CD4-positive, alpha-beta memory T cell (primary cell): Measurements from ENCODE around the gene LTBP2. TPM values are rescaled to one million over a fixed set of nuclear protein-coding genes. Genes with fewer than 3 reads are reported as not detected.

Experiments used
- CTCF ChIA-PET: fragments of 350-600 bp; sonication (Branson Sonifier 250); formaldehyde crosslinking; loops from one replicate; lab custom pipeline; 2021; ENCODE audit warnings: inconsistent platforms; ENCODE audit not compliant: partially characterized antibody; lab: Charles Lee
- POLR2A ChIA-PET: fragments of 350-600 bp; sonication (Branson Sonifier 250); formaldehyde crosslinking; loops from one replicate; lab custom pipeline; 2021; ENCODE audit not compliant: partially characterized antibody; lab: Charles Lee
- DNase-seq, 5 donors: peaks; one replicate each; pipeline versions ENCODE4 v3.0.0 to v3.0.0-alpha.2; 2020 to 2022; ENCODE audit warnings: mixed read lengths in 1 of 5
- H3K27ac ChIP-seq: one replicate; pipeline ENCODE4 v1.7.0; 2013; ENCODE audit warnings: low read depth, low read length
- H3K27me3 ChIP-seq: 2 replicates; pipeline ENCODE4 v1.7.0; 2013; ENCODE audit warnings: mild to moderate bottlenecking, low read length, moderate library complexity; ENCODE audit not compliant: insufficient read depth
- H3K36me3 ChIP-seq: 2 replicates; pipeline ENCODE4 v1.7.0; 2013; ENCODE audit warnings: mild to moderate bottlenecking, low read length, moderate library complexity; ENCODE audit not compliant: insufficient read depth
- H3K4me1 ChIP-seq: 2 replicates; pipeline ENCODE4 v1.7.0; 2013; ENCODE audit warnings: mild to moderate bottlenecking, low read length, moderate library complexity; ENCODE audit not compliant: insufficient read depth
- H3K4me3 ChIP-seq, 2 donors: one replicate each; pipeline ENCODE4 v1.7.0; 2013; ENCODE audit warnings: low read length in 2 of 2, mild to moderate bottlenecking in 1 of 2
- H3K9me3 ChIP-seq, 2 donors: one replicate each; pipeline ENCODE4 v1.7.0; 2013; ENCODE audit warnings: low read length in 2 of 2, control low read depth in 1 of 2; ENCODE audit not compliant: control insufficient read depth in 1 of 2
- H3K27ac Mint-ChIP-seq, 7 donors: one replicate each; pipeline ENCODE4 v1.8.0; 2020 to 2021; ENCODE audit warnings: mixed read lengths in 7 of 7, mild to moderate bottlenecking in 6 of 7, inconsistent platforms in 3 of 7, moderate library complexity in 3 of 7
- H3K27me3 Mint-ChIP-seq, 2 donors: one replicate each; pipeline ENCODE4 v1.8.0; 2020 to 2021; ENCODE audit warnings: mixed read lengths in 2 of 2
- H3K36me3 Mint-ChIP-seq, 2 donors: one replicate each; pipeline ENCODE4 v1.8.0; 2020 to 2021; ENCODE audit warnings: mixed read lengths in 2 of 2, inconsistent platforms in 1 of 2, mild to moderate bottlenecking in 1 of 2
- H3K4me1 Mint-ChIP-seq, 4 donors: one replicate each; pipeline ENCODE4 v1.8.0; 2020 to 2021; ENCODE audit warnings: mixed read lengths in 4 of 4, mild to moderate bottlenecking in 1 of 4
- H3K4me3 Mint-ChIP-seq, 8 donors: one replicate each; pipeline ENCODE4 v1.8.0; 2020 to 2021; ENCODE audit warnings: mixed read lengths in 8 of 8, mild to moderate bottlenecking in 7 of 8, moderate library complexity in 6 of 8, inconsistent platforms in 3 of 8
- H3K9me3 Mint-ChIP-seq, 8 donors: one replicate each; pipeline ENCODE4 v1.8.0; 2020 to 2021; ENCODE audit warnings: mixed read lengths in 8 of 8, mild to moderate bottlenecking in 5 of 8, inconsistent platforms in 3 of 8, moderate library complexity in 1 of 8
- intact Hi-C: fragments of 100-400 bp; cut with micrococcal nuclease; formaldehyde crosslinking; loops from one replicate; pipeline ENCODE4 v1.15.1; 2023
- polyA plus RNA-seq, 2 donors: library from polyadenylated mRNA; unstranded; fragments of 300-500 nt; fragmentation: Illumina TruSeq; gene quantifications; one replicate each; pipeline ENCODE4 v1.2.3, GENCODE V29; 2021
- total RNA-seq, 2 experiments: library from RNA; stranded (reverse); gene quantifications; one replicate each; pipeline ENCODE4 v1.2.3, GENCODE V29; 2021

LTBP2 gene
- total and polyA plus RNA-seq, 4 experiments from 2014 or later: 0.11 to 0.44 (median 0.36) TPM

DNA sequence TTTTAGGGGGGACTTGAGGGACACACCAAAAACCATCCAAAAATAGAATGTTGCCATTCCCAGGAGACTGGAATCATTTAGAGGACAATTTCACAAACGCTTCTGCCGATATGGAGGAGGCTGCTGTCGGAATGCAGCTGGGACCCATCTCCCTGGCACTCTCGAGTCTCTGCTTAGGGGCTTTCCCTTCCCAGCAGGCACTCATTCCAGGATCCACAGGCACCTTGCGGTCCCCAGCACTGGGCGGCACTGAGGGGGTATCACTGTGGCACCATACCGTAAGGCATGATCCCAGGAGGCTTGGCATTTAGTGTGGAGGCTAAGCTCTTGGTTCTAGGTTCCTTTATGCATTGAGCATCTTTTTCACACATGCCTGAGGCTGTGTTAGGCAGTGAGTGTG, 36.6 kb upstream of the LTBP2 start:
- H3K27ac Mint-ChIP-seq: peak overlapping the region in 1 of 7 donors; percentile 59
- peaks cover 2 to 4% of the 10 kb centered on the region in 2 donors for H3K27me3 Mint-ChIP-seq
- H3K36me3 ChIP-seq: no peaks in the 10 kb centered on the region
- no peaks in the 10 kb centered on the region for H3K9me3 Mint-ChIP-seq
- H3K27ac ChIP-seq: no peak overlapping the region
- peaks cover 4 to 16% (median 10%) of the 10 kb centered on the region in 4 donors for H3K4me1 Mint-ChIP-seq
- H3K9me3 ChIP-seq: no peaks in the 10 kb centered on the region
- H3K4me3 Mint-ChIP-seq: no peak overlapping the region
- CTCF ChIA-PET: interaction anchor here (1.8 to 2.4 kb wide), 2 partner anchors 37 to 39 kb away, joined by 6 read pairs; partner anchors contain the start of gene LTBP2
- no peak for DNase-seq
- intact Hi-C loops: no loop called here
- no peaks in the 10 kb centered on the region for H3K27me3 ChIP-seq
- no peaks in the 10 kb centered on the region for H3K36me3 Mint-ChIP-seq
- H3K4me3 ChIP-seq: no peak overlapping the region
- H3K4me1 ChIP-seq: no peaks in the 10 kb centered on the region
- POLR2A ChIA-PET: no interaction called here

DNA sequence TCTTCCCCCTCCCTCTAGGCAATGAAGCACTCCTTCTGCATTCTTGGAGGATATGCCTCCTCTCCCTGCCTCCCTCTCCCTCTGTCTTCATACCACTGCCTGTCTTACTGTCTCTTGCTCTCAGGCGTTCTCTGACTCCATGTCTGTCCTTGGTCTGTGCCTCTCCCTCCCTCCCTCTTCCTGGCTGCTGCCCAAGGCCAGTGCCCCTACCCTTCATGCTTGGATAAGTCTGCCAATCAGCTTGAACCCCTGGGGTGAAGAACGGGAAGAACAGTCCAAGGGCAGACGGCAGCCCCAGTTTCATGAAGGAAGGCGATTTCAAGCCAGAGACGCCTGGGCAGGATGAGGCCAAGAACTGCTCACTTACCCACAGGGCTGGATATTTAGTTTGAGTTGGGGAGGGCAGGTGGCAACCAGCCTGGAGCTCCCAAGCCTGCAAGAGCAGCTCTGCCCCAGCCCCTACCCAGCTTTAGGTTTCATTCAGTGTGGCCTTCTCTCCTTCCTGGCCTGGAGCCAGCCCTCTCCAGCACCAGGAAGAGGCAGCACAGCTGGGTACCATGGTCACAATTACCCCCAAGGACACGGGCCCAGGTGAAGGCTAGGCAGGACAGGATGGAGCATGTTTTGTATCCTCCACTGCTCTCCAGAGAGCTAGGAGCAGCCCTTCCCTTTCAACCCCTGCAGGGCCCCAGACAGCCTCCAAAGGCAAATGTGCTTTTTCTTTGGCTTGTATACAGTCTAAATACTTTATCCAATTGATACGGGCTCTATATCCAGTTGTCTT, 35.8 kb upstream of the LTBP2 start:
- no peaks in the 10 kb centered on the region for H3K4me1 ChIP-seq
- Mint-ChIP-seq H3K36me3 (no peaks in the 10 kb centered on the region), H3K27ac (peak overlapping the region in 1 of 7 donors; percentile 45), H3K4me1 (peaks cover 4 to 16% (median 10%) of the 10 kb centered on the region in 4 donors), H3K4me3 (no peak overlapping the region), H3K9me3 (no peaks in the 10 kb centered on the region), H3K27me3 (peaks cover 2 to 4% of the 10 kb centered on the region in 2 donors)
- H3K9me3 ChIP-seq: no peaks in the 10 kb centered on the region
- H3K27ac ChIP-seq: no peak overlapping the region
- intact Hi-C loops: no loop called here
- CTCF ChIA-PET: interaction anchor here (0.6 to 2.4 kb wide), 4 partner anchors 8 to 39 kb away, joined by 3 to 6 read pairs (median 4); partner anchors contain the start of gene LTBP2
- no peak for DNase-seq
- no peaks in the 10 kb centered on the region for H3K27me3 ChIP-seq
- POLR2A ChIA-PET: no interaction called here
- H3K4me3 ChIP-seq: no peak overlapping the region
- no peaks in the 10 kb centered on the region for H3K36me3 ChIP-seq

- DNase-seq: no peak
- H3K36me3 ChIP-seq: no peaks in the 10 kb centered on the region
- H3K27ac ChIP-seq: no peak overlapping the region
- no peaks in the 10 kb centered on the region for H3K4me1 ChIP-seq
- no peaks in the 10 kb centered on the region for H3K9me3 ChIP-seq
- intact Hi-C loops: no loop called here
- no peak overlapping the region for H3K27ac Mint-ChIP-seq
- H3K4me3 ChIP-seq: no peak overlapping the region
- no peaks in the 10 kb centered on the region for H3K9me3 Mint-ChIP-seq
- H3K27me3 Mint-ChIP-seq: peaks cover 2 to 4% of the 10 kb centered on the region in 2 donors
- H3K4me3 Mint-ChIP-seq: no peak overlapping the region
- ChIA-PET POLR2A (no interaction called here), CTCF (interaction anchor here (0.6 to 3.5 kb wide), 4 partner anchors 9 to 38 kb away, joined by 3 to 11 read pairs (median 4); no protein-coding TSS in a partner anchor)
- H3K27me3 ChIP-seq: no peaks in the 10 kb centered on the region
- no peaks in the 10 kb centered on the region for H3K36me3 Mint-ChIP-seq
- H3K4me1 Mint-ChIP-seq: peaks cover 4 to 16% (median 10%) of the 10 kb centered on the region in 4 donors
Observed at GRCh38 chr14:74647061-74647677, 35.1 kb upstream of the LTBP2 start.

DNA sequence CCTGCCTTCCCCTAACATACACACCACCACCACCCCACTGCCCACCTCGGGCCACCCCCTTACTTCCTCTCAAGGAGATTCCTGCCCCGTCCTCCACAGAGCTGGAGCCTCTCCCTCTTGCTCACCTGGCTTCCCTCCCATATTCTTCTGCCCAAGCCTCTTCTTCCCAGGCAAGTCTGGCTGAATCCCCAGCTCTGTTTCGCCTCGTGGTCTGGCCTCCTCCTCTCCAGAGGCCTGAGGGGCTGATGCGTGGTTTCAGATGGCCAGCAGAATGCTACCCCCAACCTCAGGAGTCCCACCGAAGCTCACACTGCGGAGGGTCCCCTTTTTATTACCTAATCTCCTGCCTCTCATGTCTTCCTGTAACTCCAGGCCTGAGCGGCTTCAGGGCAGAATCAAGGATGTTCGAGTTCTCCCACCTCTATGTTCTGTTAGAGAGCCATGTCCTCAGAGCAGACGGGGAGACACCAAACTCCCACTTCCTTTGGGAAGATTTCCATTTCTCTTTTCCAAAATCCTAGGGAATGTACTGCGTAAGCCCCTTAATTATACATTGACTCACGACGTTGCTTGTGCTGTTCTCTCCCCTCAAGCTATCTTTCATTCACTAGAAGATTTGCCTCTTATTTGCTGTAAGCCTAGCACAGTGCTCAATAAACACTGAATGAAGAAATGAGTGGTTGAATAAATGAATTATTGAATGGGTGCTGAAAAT, 33.9 kb upstream of the LTBP2 start:
- no peaks in the 10 kb centered on the region for H3K9me3 ChIP-seq
- H3K9me3 Mint-ChIP-seq: no peaks in the 10 kb centered on the region
- POLR2A ChIA-PET: interaction anchor here (0.5 kb wide), 1 partner anchor 117 kb away, joined by 3 read pairs; no protein-coding TSS in a partner anchor
- intact Hi-C loops: no loop called here
- H3K4me3 ChIP-seq: no peak overlapping the region
- peaks cover 2 to 4% of the 10 kb centered on the region in 2 donors for H3K27me3 Mint-ChIP-seq
- no peaks in the 10 kb centered on the region for H3K4me1 ChIP-seq
- no peaks in the 10 kb centered on the region for H3K36me3 ChIP-seq
- no peak overlapping the region for H3K27ac ChIP-seq
- no peaks in the 10 kb centered on the region for H3K27me3 ChIP-seq
- no peaks in the 10 kb centered on the region for H3K36me3 Mint-ChIP-seq
- CTCF ChIA-PET: interaction anchor here (3.5 kb wide), 1 partner anchor 37 kb away, joined by 11 read pairs; no protein-coding TSS in a partner anchor
- peak overlapping the region in 1 of 7 donors; percentile 46 for H3K27ac Mint-ChIP-seq
- no peak for DNase-seq
- peaks cover 0 to 5% (median 4%) of the 10 kb centered on the region in 4 donors for H3K4me1 Mint-ChIP-seq
- no peak overlapping the region for H3K4me3 Mint-ChIP-seq

DNA sequence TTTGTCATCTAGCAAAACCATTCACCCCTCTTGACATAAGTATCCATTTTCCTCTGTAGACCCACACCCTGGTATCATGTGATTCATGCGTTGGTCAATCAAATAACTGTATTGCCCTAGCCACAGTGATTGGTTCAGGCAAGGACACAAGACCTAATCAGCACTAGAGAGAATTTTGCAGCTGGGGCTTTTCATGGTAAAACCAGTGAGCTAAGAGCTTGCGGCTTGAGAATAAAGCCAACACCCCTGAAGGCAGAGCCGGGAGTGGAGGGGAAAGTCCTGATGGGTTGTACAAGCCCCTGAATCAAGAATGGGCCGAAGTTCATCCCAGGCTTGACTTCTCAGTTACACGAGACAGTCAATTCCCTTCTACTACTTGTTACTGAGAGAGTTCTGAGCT, 33.2 kb upstream of the LTBP2 start:
- Mint-ChIP-seq H3K27me3 (peaks cover 2 to 4% of the 10 kb centered on the region in 2 donors), H3K27ac (no peak overlapping the region), H3K4me3 (no peak overlapping the region), H3K4me1 (no peaks in the 10 kb centered on the region), H3K36me3 (no peaks in the 10 kb centered on the region), H3K9me3 (no peaks in the 10 kb centered on the region)
- Histone ChIP-seq H3K4me3 (no peak overlapping the region), H3K9me3 (no peaks in the 10 kb centered on the region), H3K27ac (no peak overlapping the region), H3K36me3 (no peaks in the 10 kb centered on the region), H3K4me1 (no peaks in the 10 kb centered on the region), H3K27me3 (no peaks in the 10 kb centered on the region)
- DNase-seq: no peak
- intact Hi-C loops: no loop called here
- CTCF ChIA-PET: interaction anchor here (1.1 to 3.5 kb wide), 3 partner anchors 27 to 36 kb away, joined by 3 to 11 read pairs (median 7); no protein-coding TSS in a partner anchor
- POLR2A ChIA-PET: no interaction called here

DNA sequence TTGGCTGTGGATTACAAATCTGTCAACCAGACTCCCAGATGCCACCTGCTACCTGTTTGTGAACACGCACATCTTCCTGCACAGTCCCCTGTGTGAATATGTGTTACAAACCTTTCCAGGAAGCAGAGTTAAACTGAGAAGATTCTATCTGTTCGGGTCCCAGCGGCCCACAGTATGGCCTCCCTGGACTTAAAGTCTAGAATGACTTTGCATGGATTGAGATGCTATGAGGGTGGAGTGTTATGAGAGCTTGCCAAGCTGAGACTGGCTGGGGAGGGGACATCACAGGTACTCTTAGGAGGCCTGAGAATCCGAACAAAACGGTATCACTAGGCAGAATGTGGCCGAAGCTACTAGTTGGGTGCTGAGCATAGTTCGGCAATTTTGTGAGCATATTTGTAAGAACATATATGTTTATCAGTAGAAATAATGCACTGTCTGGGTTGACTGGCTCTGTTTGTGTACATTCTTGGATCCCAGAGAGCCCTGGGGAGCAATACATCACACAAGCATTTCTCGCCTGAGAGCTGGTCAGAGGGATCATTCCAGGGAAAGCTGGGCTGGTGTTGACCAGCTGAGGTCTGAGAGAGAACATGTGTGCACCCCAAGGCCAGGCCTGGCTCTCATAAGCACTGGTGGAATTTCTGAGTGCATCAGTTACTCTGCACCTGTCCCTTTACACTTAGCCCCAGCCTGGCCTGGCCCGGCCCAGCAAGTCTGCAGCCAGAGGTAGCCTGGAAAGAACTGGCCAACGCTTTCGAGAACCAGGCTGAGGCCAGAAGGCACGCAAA, 29.8 kb upstream of the LTBP2 start:
- H3K27me3 Mint-ChIP-seq: peaks cover 4 to 7% of the 10 kb centered on the region in 2 donors
- ChIA-PET POLR2A (interaction anchor here (1.1 kb wide), 1 partner anchor 23 kb away, joined by 3 read pairs; no protein-coding TSS in a partner anchor), CTCF (interaction anchor here (0.6 to 1.3 kb wide), 3 partner anchors 10 to 48 kb away, joined by 3 read pairs; partner anchors contain the start of gene LTBP2)
- H3K27ac Mint-ChIP-seq: no peak overlapping the region
- H3K36me3 Mint-ChIP-seq: no peaks in the 10 kb centered on the region
- no peaks in the 10 kb centered on the region for H3K9me3 ChIP-seq
- no peaks in the 10 kb centered on the region for H3K36me3 ChIP-seq
- no peaks in the 10 kb centered on the region for H3K27me3 ChIP-seq
- H3K4me3 Mint-ChIP-seq: no peak overlapping the region
- H3K4me3 ChIP-seq: no peak overlapping the region
- H3K9me3 Mint-ChIP-seq: no peaks in the 10 kb centered on the region
- H3K4me1 ChIP-seq: no peaks in the 10 kb centered on the region
- H3K4me1 Mint-ChIP-seq: no peaks in the 10 kb centered on the region
- intact Hi-C loops: no loop called here
- no peak overlapping the region for H3K27ac ChIP-seq
- DNase-seq: no peak
